Mesenteric fat pad (tissue), 1 donor: ENCODE results near the gene SCN2A. TPM values are rescaled to one million over a fixed set of nuclear protein-coding genes. Genes with fewer than 3 reads are reported as not detected.

ENCODE experiments used
- DNase-seq: peaks from one replicate; pipeline ENCODE4 v3.0.0-alpha.2; 2020; ENCODE audit warnings: low spot score
- long read RNA-seq: library from polyadenylated mRNA; unstranded; transcript quantifications from one replicate; pipeline ENCODE4 v2.0.0, GENCODE V29; 2020
- total RNA-seq: library from RNA; stranded (reverse); fragmentation: NEBNext Ultra II Directional; extraction: Animal tissue kit (Norgen Biotek cat#: 25700); gene quantifications from one replicate; pipeline ENCODE4 v1.2.1, GENCODE V29; 2021
- donor health status: DM: yes; HTN: yes; CAD: no.

Gene SCN2A
- 0.16 TPM for total RNA-seq
- long read RNA-seq, partial matches to known transcripts = 0 of 1 reads
- long read RNA-seq, other reads (novel, unspliced or antisense) = 1 of 1 reads

GRCh38 chr2:165239230-165239629 is at the start of gene SCN2A:
TSS of gene SCN2A (plus strand) at chr2:165239414. CDS start at chr2:165295824, 56,410 bp downstream.
- no peak for DNase-seq

GRCh38 chr2:165191096-165191728 is 48.0 kb upstream of the SCN2A start:
- DNase-seq = no peak

GRCh38 chr2:165192729-165193128 is 46.5 kb upstream of the SCN2A start:
- no peak for DNase-seq

- no peak for DNase-seq
Measured at GRCh38 chr2:165193178-165193777, 45.9 kb upstream of the SCN2A start.

GRCh38 chr2:165196411-165196810 is 42.8 kb upstream of the SCN2A start:
- no peak for DNase-seq

- DNase-seq = no peak
Measured at GRCh38 chr2:165197346-165197745, 41.9 kb upstream of the SCN2A start.

GRCh38 chr2:165198181-165198580 is 41.0 kb upstream of the SCN2A start:
- no peak for DNase-seq

- DNase-seq = no peak
Measured at GRCh38 chr2:165202239-165202638, 37.0 kb upstream of the SCN2A start.

GRCh38 chr2:165203689-165204559 is 35.3 kb upstream of the SCN2A start, which contains the start of gene SCN3A:
TSS of gene SCN3A (minus strand) at chr2:165204050. CDS start at chr2:165176394, 27,656 bp downstream.
- DNase-seq = no peak

GRCh38 chr2:165205865-165206264 is 33.3 kb upstream of the SCN2A start:
- DNase-seq = no peak

GRCh38 chr2:165208094-165208493 is 31.1 kb upstream of the SCN2A start:
- DNase-seq = no peak

- DNase-seq = no peak
Measured at GRCh38 chr2:165214093-165214492, 25.1 kb upstream of the SCN2A start.

GRCh38 chr2:165219481-165219880 is 19.7 kb upstream of the SCN2A start:
- DNase-seq = no peak

- DNase-seq = no peak
Measured at GRCh38 chr2:165224941-165225340, 14.3 kb upstream of the SCN2A start.

GRCh38 chr2:165227571-165227970 is 11.6 kb upstream of the SCN2A start:
- DNase-seq = no peak

GRCh38 chr2:165237056-165237455 is 2.2 kb upstream of the SCN2A start:
- DNase-seq = no peak

- DNase-seq = no peak
Measured at GRCh38 chr2:165238295-165238694, 919 bp upstream of the SCN2A start.

- DNase-seq = no peak
Measured at GRCh38 chr2:165239856-165240515, 772 bp downstream of the SCN2A start.

GRCh38 chr2:165240916-165241315 is 1.7 kb downstream of the SCN2A start:
- DNase-seq = no peak

- DNase-seq = no peak
Measured at GRCh38 chr2:165245081-165245793, 6.0 kb downstream of the SCN2A start.

GRCh38 chr2:165248238-165248637 is 9.0 kb downstream of the SCN2A start:
- no peak for DNase-seq
